Tibial nerve (tissue), 4 donors: ENCODE data around the gene RAB28. TPM values are rescaled to one million over a fixed set of nuclear protein-coding genes. Genes with fewer than 3 reads are reported as not detected.

ENCODE experiments used
- DNase-seq, 2 donors: peaks; one replicate each; pipeline ENCODE4 v3.0.0-alpha.2; 2019; ENCODE audit warnings: low spot score in 2 of 2
- H3K27ac ChIP-seq, 4 donors: fragments of 200-600 bp; sonication (generic) in 3 of 4; one replicate each; pipeline ENCODE4 v1.5.1; 2017 to 2019; ENCODE audit warnings: mild to moderate bottlenecking in 1 of 4
- H3K27me3 ChIP-seq, 2 donors: fragments of 200-600 bp; sonication (generic) in 1 of 2; one replicate each; pipeline versions ENCODE4 v1.5.1 to v1.6.0; 2017 to 2019
- H3K36me3 ChIP-seq, 3 donors: fragments of 200-600 bp; sonication (generic); one replicate each; pipeline ENCODE4 v1.5.1; 2018 to 2019
- H3K4me1 ChIP-seq, 4 donors: fragments of 200-600 bp; sonication (generic) in 3 of 4; one replicate each; pipeline ENCODE4 v1.5.1; 2017 to 2019
- H3K4me3 ChIP-seq, 4 donors: fragments of 200-600 bp; sonication (generic) in 3 of 4; one replicate each; pipeline ENCODE4 v1.5.1; 2017 to 2019; ENCODE audit warnings: mild to moderate bottlenecking in 1 of 4, moderate library complexity in 1 of 4
- H3K9me3 ChIP-seq, 4 donors: fragments of 200-600 bp; sonication (generic) in 3 of 4; one replicate each; pipeline ENCODE4 v1.5.1; 2017 to 2019
- EP300 ChIP-seq, 2 donors: sonication (generic); formaldehyde crosslinking; IDR thresholded peaks; one replicate each; pipeline ENCODE4 v1.6.1; 2017; ENCODE audit warnings: antibody characterized with exemption in 2 of 2, mild to moderate bottlenecking in 1 of 2
- POLR2A ChIP-seq, 2 donors: fragments of 450-650 bp; IDR thresholded peaks; one replicate each; pipeline ENCODE4 v1.6.1; 2017; ENCODE audit warnings: antibody characterized with exemption in 2 of 2, mild to moderate bottlenecking in 2 of 2, moderate library complexity in 2 of 2
- WGBS, 2 donors: methylation state at CpG; one replicate each; pipeline ENCODE4 v1.1.5; 2018; 5-methylcytosine and 5-hydroxymethylcytosine counted together
- total RNA-seq, 4 donors: library from RNA; depleted of rRNA; stranded (reverse); fragments of >200 nt; gene quantifications; one replicate each; pipeline ENCODE4 v1.1.0, GENCODE V29; 2016
- TF ChIP-seq, protein P1 (sequence below), 5 experiments: fragments of 200-600 bp in 3 of 5; fragments of 450-650 bp in 2 of 5; sonication (generic) in 3 of 5; IDR thresholded peaks; one replicate each; pipeline ENCODE4 v1.5.1; 2016 to 2019; ENCODE audit warnings: antibody characterized with exemption in 5 of 5, mild to moderate bottlenecking in 3 of 5, moderate library complexity in 2 of 5

The RAB28 gene
- total RNA-seq, 4 donors from 2014 or later = 18.3 to 32.2 (median 28.5) TPM

DNA sequence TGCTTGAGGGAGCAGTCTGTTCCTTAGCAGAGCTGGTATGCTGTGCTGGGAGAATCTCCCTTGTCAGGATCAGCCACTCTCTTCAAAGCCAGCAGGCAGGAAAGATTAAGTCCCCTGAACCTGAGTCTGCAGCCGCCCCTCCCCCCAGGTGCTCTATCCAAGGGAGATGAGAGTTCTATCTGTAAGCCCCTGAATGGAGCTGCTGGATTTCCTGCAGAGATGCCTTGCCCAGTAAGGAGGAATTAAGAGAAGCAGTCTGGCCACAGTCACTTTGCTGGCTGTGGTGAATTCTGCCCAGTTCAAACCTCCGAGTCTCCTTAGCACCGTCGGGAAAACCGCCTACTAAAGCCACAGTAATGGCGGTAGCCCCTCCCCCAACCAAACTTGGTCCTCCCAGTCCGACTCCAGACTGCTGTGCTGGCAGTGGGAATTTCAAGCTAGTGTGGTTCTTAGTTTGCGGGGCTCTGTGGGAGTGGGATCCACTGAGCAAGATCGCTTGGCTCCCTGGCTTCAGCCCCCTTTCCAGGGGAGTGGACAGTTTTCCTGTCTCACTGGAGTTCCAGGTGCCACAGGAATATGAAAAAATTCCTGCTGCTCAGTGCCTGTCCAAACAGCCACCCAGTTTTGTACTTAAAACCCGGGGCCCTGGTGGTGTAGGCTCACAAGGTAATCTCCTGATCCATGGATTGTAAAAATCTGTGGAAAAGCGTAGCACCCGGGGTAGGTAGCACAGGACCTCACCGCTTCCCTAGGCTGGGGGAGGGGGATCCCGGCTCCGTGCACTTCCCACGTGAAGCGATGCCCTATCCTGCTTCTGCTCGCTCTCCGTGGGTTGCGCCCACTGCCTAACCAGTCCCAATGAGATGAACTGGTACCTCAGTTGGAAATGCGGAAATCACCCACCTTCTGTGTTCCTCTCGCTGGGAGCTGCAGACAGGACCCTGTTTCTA lies 38.0 kb downstream of the RAB28 start:
- Histone ChIP-seq H3K9me3 (no peaks in the 10 kb centered on the region), H3K36me3 (no peaks in the 10 kb centered on the region), H3K27me3 (no peaks in the 10 kb centered on the region), H3K4me3 (no peak overlapping the region), H3K27ac (no peak overlapping the region), H3K4me1 (no peaks in the 10 kb centered on the region)
- TF ChIP-seq, protein P1, sequence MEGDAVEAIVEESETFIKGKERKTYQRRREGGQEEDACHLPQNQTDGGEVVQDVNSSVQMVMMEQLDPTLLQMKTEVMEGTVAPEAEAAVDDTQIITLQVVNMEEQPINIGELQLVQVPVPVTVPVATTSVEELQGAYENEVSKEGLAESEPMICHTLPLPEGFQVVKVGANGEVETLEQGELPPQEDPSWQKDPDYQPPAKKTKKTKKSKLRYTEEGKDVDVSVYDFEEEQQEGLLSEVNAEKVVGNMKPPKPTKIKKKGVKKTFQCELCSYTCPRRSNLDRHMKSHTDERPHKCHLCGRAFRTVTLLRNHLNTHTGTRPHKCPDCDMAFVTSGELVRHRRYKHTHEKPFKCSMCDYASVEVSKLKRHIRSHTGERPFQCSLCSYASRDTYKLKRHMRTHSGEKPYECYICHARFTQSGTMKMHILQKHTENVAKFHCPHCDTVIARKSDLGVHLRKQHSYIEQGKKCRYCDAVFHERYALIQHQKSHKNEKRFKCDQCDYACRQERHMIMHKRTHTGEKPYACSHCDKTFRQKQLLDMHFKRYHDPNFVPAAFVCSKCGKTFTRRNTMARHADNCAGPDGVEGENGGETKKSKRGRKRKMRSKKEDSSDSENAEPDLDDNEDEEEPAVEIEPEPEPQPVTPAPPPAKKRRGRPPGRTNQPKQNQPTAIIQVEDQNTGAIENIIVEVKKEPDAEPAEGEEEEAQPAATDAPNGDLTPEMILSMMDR (IDR thresholded peaks at IDR 0.05) = no peak
- TF ChIP-seq EP300 (IDR thresholded peaks at IDR 0.05) (no peak), POLR2A (IDR thresholded peaks at IDR 0.05) (no peak)
- DNase-seq = no peak
- 78 to 86% methylated on average over 22 of the region's 22 CpGs for WGBS, 2 donors

DNA sequence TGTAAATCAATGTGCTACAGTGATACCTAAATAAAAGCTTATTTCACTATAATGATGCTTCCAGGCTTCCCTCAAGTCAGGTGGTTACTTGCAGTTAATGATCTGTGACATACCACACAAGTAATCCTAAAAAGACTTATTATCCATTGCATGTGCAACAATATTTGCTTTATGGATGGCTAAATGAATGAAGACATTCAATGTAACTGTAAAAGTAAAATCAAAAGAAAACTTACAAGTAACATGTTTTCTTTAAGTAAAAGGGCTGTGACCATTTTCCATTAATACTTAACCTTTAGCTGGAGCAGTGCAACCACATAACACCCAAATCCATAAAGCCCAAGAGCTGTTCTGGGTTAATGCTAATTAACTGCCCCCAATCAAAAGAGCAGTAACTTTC lies 42.6 kb downstream of the RAB28 start:
- Histone ChIP-seq H3K27me3 (no peaks in the 10 kb centered on the region), H3K4me3 (no peak overlapping the region), H3K4me1 (no peaks in the 10 kb centered on the region), H3K36me3 (peaks cover 0 to 29% (median 0%) of the 10 kb centered on the region in 3 donors), H3K27ac (no peak overlapping the region), H3K9me3 (peaks cover 0 to 23% (median 5%) of the 10 kb centered on the region in 4 donors)
- TF ChIP-seq, protein P1 (IDR thresholded peaks at IDR 0.05) = no peak
- no peak for TF ChIP-seq POLR2A (IDR thresholded peaks at IDR 0.05)
- TF ChIP-seq EP300 (IDR thresholded peaks at IDR 0.05) = no peak
- DNase-seq = no peak

DNA sequence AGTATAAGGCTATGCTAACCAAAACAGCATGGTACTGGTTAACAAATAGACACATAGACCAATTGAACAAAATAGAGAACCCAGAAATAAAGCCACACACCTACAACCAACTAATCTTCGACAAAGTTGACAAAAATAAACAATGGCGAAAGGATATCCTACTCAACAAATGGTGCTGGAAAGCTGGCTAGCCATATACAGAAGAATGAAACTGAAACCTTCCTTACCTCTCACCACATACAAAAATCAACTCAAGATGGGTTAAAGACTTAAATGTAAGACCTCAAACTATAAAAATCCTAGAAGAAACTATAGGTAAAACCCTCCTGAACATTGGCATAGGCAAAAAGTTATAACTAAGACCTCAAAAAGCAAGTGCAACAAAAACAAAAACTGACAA lies 47.2 kb downstream of the RAB28 start:
- 94 to 96% methylated on average over 2 of the region's 2 CpGs for WGBS, 2 donors
- H3K9me3 ChIP-seq = peaks cover 0 to 30% (median 8%) of the 10 kb centered on the region in 4 donors
- peaks cover 0 to 29% (median 0%) of the 10 kb centered on the region in 3 donors for H3K36me3 ChIP-seq
- H3K27me3 ChIP-seq = no peaks in the 10 kb centered on the region
- H3K4me1 ChIP-seq = peaks cover 0 to 8% (median 0%) of the 10 kb centered on the region in 4 donors
- DNase-seq = no peak
- no peak overlapping the region for H3K4me3 ChIP-seq
- H3K27ac ChIP-seq = no peak overlapping the region
- no peak for TF ChIP-seq POLR2A (IDR thresholded peaks at IDR 0.05)
- TF ChIP-seq, protein P1 (IDR thresholded peaks at IDR 0.05) = no peak
- no peak for TF ChIP-seq EP300 (IDR thresholded peaks at IDR 0.05)

DNA sequence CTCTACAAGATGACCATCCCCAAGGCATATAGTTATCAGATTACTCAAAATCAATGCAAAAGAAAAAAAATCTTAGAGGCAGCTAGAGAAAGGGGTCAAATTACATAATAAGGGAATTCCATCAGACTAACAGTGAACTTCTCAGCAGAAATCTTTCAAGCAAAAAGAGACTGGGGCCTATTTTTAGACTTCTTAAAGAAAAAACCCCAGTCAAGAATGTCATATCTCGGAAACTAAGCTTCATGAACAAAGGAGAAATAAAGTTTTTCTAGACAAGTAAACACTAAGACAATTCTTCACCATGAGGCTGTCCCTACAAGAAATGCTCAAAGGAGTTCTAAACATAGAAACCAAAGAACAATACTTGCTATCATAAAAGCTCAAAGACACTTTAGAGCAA lies 51.7 kb downstream of the RAB28 start:
- no peak for TF ChIP-seq EP300 (IDR thresholded peaks at IDR 0.05)
- TF ChIP-seq, protein P1 (IDR thresholded peaks at IDR 0.05) = no peak
- no peak for TF ChIP-seq POLR2A (IDR thresholded peaks at IDR 0.05)
- no peak overlapping the region for H3K27ac ChIP-seq
- DNase-seq = no peak
- no peaks in the 10 kb centered on the region for H3K27me3 ChIP-seq
- no peak overlapping the region for H3K4me3 ChIP-seq
- H3K9me3 ChIP-seq = peaks cover 0 to 16% (median 8%) of the 10 kb centered on the region in 4 donors
- peaks cover 0 to 8% (median 0%) of the 10 kb centered on the region in 4 donors for H3K4me1 ChIP-seq
- peaks cover 0 to 13% (median 0%) of the 10 kb centered on the region in 3 donors for H3K36me3 ChIP-seq
- WGBS, 2 donors = 48 to 53% methylated on average over 1 of the region's 1 CpG
